ENCODE measurements around the gene LRRC15. TPM values are rescaled to one million over a fixed set of nuclear protein-coding genes. Genes with fewer than 3 reads are reported as not detected.

The LRRC15 gene
- polyA plus RNA-seq, 6 donors from 2014 or later: not detected

DNA sequence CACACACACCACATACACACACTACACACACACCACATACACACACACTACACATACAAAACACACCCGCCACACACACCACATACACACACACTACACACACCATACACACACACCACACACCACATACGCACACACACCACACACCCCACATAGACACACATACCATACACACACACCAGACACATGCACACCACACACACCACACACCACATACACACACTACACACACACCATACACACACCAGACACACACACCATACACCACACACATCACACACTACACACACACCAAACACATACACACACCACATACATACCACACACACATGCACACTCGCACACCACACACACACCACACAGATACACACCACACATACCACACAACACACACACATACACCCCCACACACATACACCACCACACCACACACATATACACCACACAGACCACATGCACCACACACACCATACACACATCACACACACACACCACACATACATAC is 44.7 kb downstream of the LRRC15 start:
- ATAC-seq (ENCODE audit: low read depth in 2 of 2) (no peak), DNase-seq (no peak)
- Mint-ChIP-seq H3K27ac (no peak overlapping the region), H3K4me1 (peaks cover 0 to 2% (median 0%) of the 10 kb centered on the region in 3 donors), H3K36me3 (peaks cover under 1% of the 10 kb centered on the region in 2 donors), H3K9me3 (peaks cover 0 to 3% (median under 1%) of the 10 kb centered on the region in 7 donors), H3K4me3 (no peak overlapping the region), H3K27me3 (peaks cover 13 to 28% (median 16%) of the 10 kb centered on the region in 3 donors)

DNA sequence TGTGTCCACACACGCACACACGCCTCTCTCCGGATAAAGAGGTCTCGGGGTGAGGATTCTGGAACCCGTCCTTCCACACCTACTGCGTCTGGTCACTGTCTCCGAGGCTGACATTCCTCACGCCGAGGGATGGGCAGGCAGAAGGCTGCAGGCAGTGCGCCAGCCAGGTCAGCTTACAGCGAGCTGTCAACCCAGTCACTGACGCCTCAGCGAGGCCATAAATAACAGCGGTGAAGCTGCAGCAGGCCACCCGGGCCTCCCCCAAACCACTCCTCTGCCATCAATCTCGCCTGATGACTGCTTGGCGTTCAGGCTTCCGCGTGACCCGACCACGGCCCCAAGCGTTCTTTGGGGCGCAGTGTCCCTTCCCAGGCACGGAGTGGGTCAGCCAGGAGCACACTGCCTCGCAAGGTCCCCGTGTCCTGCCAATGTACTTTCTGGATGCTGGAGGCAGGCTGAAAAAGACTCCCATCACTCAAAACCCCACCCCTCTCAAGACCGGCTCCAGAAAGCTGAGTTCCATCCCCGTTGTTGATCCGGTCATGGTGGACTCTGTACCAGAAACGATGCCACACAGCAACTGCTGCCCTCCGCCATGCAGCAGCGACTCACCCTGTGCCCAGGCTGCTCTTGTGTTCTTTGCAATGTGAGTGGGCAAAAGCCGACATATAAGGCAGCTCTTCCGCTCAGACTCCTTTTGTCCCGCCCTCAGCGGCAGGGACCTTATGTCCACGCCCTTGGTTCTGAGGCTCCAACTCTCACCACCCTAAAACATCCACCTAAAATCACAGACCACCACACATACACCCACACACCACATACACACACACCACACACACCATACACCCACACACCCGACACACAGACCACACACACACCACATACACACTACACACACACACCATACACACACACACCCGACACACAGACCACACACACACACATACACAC is 45.5 kb downstream of the LRRC15 start:
- ATAC-seq (ENCODE audit: low read depth in 2 of 2): peak; percentile 68 to 76
- H3K4me3 Mint-ChIP-seq: no peak overlapping the region
- DNase-seq: no peak
- peaks cover 3 to 10% (median 9%) of the 10 kb centered on the region in 7 donors for H3K9me3 Mint-ChIP-seq
- peaks cover 16 to 33% (median 19%) of the 10 kb centered on the region in 3 donors for H3K27me3 Mint-ChIP-seq
- peaks cover 0 to 2% (median 0%) of the 10 kb centered on the region in 3 donors for H3K4me1 Mint-ChIP-seq
- H3K36me3 Mint-ChIP-seq: peaks cover 8 to 9% of the 10 kb centered on the region in 2 donors
- H3K27ac Mint-ChIP-seq: no peak overlapping the region

DNA sequence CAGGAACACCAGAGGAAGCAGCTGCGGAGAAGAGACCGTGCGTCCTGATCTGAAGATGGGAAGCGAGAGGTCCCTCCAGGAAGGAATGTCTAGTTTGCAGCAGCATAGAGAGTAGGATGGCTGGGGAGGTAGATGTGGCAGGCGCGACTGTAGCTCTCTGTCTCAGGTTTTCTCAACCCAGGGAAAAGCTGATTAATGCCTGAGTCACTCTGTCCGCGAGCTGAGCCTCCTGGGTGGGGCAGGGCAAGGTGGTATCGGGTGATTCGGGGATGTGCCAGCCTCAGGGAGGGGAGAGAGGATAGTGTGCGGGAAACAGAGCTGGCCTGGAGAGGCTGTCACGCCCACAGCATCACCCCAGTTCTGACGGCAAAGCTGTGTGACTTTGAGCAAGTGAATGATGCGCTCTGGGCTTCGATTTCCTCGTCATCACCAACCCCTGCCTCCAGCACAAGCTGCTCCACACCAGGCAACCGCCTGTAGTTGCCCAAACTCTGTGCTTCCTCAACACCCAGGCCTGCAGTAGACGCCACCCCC is 46.8 kb downstream of the LRRC15 start:
- Mint-ChIP-seq H3K36me3 (peaks cover 13 to 14% of the 10 kb centered on the region in 2 donors), H3K27me3 (peaks cover 16 to 46% (median 27%) of the 10 kb centered on the region in 3 donors)

DNA sequence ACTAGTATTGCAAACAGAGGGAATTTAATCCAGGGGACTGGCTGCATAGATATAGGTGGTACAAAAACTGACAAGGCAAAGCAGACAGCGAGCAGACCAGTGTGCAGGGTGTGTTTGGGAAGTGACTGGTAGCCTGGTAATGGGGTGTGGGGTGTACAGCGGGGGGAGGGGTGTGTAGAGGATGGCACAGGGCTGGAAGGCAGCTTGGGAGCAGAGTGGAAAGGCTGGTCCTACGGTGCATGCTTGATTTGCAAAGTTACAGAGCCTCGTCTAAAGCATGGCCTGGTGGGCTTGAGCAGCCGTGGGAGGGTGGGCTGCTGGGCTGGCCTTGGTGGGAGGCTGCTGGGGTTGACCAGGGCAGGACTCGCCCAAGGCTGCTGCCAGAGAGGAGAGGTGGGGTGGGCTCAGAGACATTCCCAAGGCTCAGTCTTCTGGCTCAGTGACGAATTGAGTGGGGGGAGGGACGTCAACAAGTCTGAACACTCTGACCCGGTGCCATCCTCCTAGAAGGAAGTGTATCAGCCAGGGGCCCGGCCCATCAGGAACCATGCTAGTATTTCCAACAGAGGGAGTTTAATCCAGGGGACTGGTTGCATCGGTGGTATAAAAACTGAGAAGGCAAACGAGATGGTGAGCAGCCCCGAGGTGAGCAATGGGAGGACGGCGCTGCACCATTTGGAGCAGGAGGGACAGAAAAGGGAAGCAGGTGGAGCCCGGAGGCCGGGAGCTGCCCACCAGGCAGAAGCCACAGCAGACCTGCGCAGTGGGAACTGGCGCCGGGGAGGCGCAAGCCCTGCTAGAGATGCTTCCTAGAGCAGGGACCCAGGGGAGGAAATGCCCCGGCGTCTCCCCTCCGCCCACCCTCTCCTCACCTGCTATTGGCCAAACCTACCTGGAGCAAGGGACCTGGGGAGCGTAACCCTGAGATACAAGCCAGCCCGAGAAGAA is 47.6 kb downstream of the LRRC15 start:
- Mint-ChIP-seq H3K9me3 (peaks cover 5 to 25% (median 15%) of the 10 kb centered on the region in 7 donors), H3K4me3 (peak overlapping the region in 2 of 8 donors; percentile 14 to 22), H3K27ac (peak overlapping the region in 2 of 6 donors; percentile 42 to 66), H3K27me3 (peaks cover 21 to 54% (median 35%) of the 10 kb centered on the region in 3 donors), H3K36me3 (peaks cover 13 to 14% of the 10 kb centered on the region in 2 donors), H3K4me1 (peaks cover 0 to 2% (median 0%) of the 10 kb centered on the region in 3 donors)
- DNase-seq (no peak), ATAC-seq (ENCODE audit: low read depth in 2 of 2) (no peak)

More for the DNA sequence above, 46.8 kb downstream of the LRRC15 start:
- Mint-ChIP-seq H3K4me1 (peaks cover 0 to 2% (median 0%) of the 10 kb centered on the region in 3 donors), H3K9me3 (peaks cover 5 to 20% (median 15%) of the 10 kb centered on the region in 7 donors), H3K27ac (no peak overlapping the region), H3K4me3 (peak overlapping the region in 2 of 8 donors; percentile 10 to 41)
- ATAC-seq (ENCODE audit: low read depth in 2 of 2) (no peak), DNase-seq (no peak)

DNA sequence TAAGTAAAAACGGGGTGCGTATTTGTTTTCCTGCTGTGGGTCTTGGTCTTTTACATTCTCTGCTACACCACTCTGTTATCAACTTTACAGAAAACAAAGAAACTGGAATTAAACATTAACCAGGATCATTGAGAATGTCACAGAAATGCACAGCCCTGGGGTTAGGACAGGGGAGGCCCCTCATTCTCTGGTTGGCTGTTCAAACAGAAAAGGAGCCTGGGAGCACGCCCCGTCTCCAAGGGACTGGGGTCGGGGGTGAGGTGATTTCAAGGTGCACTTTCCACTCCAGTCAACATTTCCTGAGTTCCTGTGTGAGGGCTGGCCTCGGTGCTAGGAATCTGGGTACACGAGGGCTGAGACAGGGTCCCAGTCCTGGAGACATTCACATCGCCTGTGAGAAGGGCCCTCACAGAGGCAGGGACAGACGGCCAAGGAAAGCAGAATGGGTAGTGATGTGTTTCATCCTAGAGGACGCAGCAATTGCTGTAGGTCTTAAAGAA is 48.7 kb downstream of the LRRC15 start:
- no peak for DNase-seq
- Mint-ChIP-seq H3K27me3 (peaks cover 28 to 65% (median 44%) of the 10 kb centered on the region in 3 donors), H3K4me3 (no peak overlapping the region), H3K27ac (no peak overlapping the region), H3K9me3 (peaks cover 5 to 25% (median 15%) of the 10 kb centered on the region in 7 donors), H3K4me1 (peaks cover 0 to 10% (median 6%) of the 10 kb centered on the region in 3 donors), H3K36me3 (peaks cover 13 to 14% of the 10 kb centered on the region in 2 donors)
- ATAC-seq (ENCODE audit: low read depth in 2 of 2): no peak

DNA sequence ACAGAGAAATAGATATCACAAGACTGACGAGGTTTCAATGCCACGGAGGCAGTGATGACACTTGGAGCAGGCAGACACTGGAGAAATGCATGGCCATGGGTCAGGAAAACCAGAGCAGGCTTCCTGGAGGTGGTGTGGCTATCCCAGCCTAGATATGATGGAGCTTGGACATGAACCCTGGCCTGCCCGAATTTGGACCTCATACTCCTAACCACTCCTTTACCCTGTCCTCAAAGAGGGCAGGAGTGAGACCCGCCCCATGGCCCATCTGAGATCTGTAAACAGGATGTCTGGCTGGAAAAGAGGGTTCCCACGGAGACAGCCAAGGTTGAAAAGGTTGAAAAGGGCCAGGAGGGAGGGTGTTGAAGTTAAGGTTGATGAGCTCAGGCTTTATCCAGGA is 49.4 kb downstream of the LRRC15 start:
- Mint-ChIP-seq H3K36me3 (peaks cover 13 to 14% of the 10 kb centered on the region in 2 donors), H3K27me3 (peaks cover 31 to 68% (median 48%) of the 10 kb centered on the region in 3 donors), H3K4me3 (no peak overlapping the region), H3K27ac (peak overlapping the region in 2 of 6 donors; percentile 49 to 89), H3K4me1 (peaks cover 3 to 14% (median 11%) of the 10 kb centered on the region in 3 donors), H3K9me3 (peaks cover 5 to 25% (median 15%) of the 10 kb centered on the region in 7 donors)
- DNase-seq: no peak
- no peak for ATAC-seq (ENCODE audit: low read depth in 2 of 2)

DNA sequence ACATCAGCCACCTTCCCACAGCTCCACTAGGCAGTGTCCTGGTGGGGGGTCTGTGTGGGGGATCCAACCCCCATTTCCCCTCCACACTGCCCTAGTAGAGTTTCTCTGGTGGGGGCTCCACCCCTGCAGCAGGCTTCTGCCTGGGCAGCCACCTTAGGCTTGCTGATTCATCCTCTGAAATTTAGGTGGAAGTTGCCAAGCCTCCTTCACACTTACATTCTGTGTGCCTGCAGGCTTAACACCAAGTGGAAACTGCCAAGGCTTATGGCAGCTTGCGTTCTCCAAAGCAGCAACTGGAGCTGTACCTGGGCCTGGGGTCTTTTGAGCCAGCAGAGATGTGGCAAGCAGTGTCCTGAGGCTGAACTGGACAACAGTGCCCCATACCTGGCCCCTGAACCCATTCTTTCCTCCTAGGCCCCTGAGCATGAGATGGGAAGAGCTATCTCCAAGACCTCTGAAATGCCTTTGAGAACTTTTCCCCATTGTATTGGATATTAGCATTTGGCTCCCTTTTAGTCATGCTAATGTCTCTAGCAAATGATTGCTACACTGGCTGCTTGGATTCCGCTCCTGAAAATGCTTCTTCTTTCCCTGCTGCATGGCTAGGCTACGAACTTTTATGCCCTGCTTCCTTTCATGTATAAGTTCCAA is 50.9 kb downstream of the LRRC15 start:
- Mint-ChIP-seq H3K27ac (no peak overlapping the region), H3K4me3 (no peak overlapping the region), H3K4me1 (peaks cover 5 to 17% (median 16%) of the 10 kb centered on the region in 3 donors), H3K36me3 (peaks cover 13 to 14% of the 10 kb centered on the region in 2 donors), H3K9me3 (peaks cover 5 to 25% (median 15%) of the 10 kb centered on the region in 7 donors), H3K27me3 (peaks cover 37 to 82% (median 55%) of the 10 kb centered on the region in 3 donors)
- ATAC-seq (ENCODE audit: low read depth in 2 of 2) (no peak), DNase-seq (no peak)

DNA sequence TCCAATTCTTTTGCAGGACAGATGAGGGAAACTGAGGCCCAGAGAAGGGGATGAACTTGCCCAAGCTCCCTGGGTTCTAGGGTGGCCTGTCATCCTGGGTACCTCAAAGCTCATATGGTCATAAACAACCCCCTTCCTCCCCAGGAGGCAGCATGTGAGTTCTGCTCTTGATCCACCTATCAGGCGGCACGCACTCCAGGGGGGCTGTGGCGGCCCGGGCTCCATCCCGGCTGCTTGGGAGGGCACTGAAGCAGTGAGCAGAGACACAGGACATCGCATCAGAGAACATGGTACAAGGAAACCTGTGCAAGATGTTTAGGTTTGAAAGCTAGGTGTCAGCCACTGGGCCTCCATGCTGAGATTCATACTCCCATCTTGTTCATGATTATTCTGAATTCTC is 52.6 kb downstream of the LRRC15 start:
- Mint-ChIP-seq H3K4me1 (peaks cover 11 to 31% (median 30%) of the 10 kb centered on the region in 3 donors), H3K36me3 (peaks cover 13 to 14% of the 10 kb centered on the region in 2 donors), H3K4me3 (no peak overlapping the region), H3K9me3 (peaks cover 5 to 25% (median 15%) of the 10 kb centered on the region in 7 donors), H3K27ac (no peak overlapping the region), H3K27me3 (peaks cover 50 to 90% (median 66%) of the 10 kb centered on the region in 3 donors)
- ATAC-seq (ENCODE audit: low read depth in 2 of 2) (no peak), DNase-seq (no peak)

DNA sequence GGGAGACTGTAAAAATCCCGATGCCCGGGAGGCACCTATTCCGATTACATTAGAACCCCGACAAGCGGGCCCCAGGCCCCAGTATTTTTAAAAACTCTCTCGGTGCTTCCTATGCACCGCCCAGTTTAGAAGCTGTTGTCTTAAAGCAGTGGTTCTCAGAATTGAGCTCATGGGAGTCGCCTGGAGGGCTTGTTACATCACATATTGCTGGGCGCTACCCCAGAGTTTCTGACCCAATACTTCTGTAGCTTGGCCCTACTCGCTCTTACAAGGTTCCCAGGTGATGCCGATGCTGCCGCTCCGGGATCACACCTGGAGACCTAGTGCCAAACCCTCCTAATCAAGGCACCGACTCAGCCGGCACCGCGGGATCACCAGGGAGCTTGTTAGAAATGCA is 53.6 kb downstream of the LRRC15 start:
- Mint-ChIP-seq H3K27ac (peak overlapping the region in 5 of 6 donors; percentile 33 to 86 (median 56)), H3K4me1 (peaks cover 11 to 35% (median 31%) of the 10 kb centered on the region in 3 donors), H3K4me3 (peak overlapping the region in 5 of 8 donors; percentile 33 to 85 (median 48)), H3K27me3 (peaks cover 57 to 90% (median 73%) of the 10 kb centered on the region in 3 donors), H3K9me3 (peaks cover 5 to 25% (median 15%) of the 10 kb centered on the region in 7 donors), H3K36me3 (peaks cover 13 to 14% of the 10 kb centered on the region in 2 donors)
- ATAC-seq (ENCODE audit: low read depth in 2 of 2) (peak; percentile 27 to 40), DNase-seq (no peak)

DNA sequence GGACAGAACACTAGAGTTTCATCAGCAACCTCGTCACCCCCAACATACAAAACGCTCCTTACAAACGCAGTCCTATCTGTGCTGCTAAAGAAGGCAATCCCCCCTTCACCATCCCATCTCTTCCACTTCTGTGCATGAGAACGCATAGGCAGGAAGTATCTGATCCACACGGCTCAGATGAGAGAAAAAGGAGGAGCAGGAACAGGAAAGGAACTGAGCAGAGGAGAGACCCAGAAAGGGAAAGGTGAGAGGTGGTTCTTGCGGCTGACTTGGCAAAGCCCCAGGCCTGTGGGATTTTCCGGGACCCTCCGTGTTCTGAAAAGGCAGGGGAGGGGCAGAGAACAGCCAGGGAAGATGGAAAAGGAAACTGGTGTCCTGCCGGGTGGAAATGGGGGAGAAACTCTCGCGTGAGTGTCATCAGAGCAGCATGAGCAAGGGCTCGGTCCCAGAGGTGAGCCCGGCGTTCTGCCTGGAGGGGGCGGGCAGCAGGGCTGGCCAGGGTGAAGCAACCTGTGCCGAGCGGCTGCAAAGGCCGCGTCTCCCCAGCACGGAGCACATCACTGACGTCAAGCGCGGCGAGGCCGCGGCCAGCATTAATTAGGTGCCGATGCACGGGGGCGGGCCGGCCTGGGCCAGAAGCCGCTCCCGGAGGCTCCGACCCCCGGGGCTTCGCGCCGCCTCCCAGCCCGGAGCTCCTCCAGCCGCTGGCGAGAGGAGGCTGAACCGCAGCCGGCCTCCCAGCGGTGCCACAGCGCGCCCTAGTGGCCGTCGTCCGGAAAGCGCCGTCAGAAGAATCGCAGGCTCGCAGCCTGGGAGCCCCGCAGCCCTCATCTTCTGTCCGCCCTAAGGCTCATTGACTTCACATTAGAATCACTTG is 54.2 kb downstream of the LRRC15 start:
- H3K4me1 Mint-ChIP-seq: peaks cover 11 to 35% (median 33%) of the 10 kb centered on the region in 3 donors
- ATAC-seq (ENCODE audit: low read depth in 2 of 2) (peak; percentile 80 to 86), DNase-seq (peak; percentile 85)
- H3K9me3 Mint-ChIP-seq: peaks cover 5 to 25% (median 15%) of the 10 kb centered on the region in 7 donors
- peak overlapping the region; percentile 70 to 91 (median 78) for H3K4me3 Mint-ChIP-seq
- peaks cover 60 to 90% (median 78%) of the 10 kb centered on the region in 3 donors for H3K27me3 Mint-ChIP-seq
- peaks cover 13 to 14% of the 10 kb centered on the region in 2 donors for H3K36me3 Mint-ChIP-seq
- H3K27ac Mint-ChIP-seq: peak overlapping the region; percentile 55 to 96 (median 86)

All from naive B cell (primary cell).